HEK293T (cell line): ENCODE results near the gene SMIM45.

Experiments
- CTCF ChIA-PET: fragments of 350-600 bp; formaldehyde crosslinking; extraction: SDS; loops from one replicate; lab custom pipeline; 2021; ENCODE audit warnings: antibody characterized with exemption, inconsistent platforms; lab: Yijun Ruan, JAX
- POLR2A ChIA-PET: fragments of 350-600 bp; formaldehyde crosslinking; extraction: SDS; loops from one replicate; lab custom pipeline; 2020; ENCODE audit warnings: antibody characterized with exemption, inconsistent platforms; lab: Yijun Ruan, JAX
- DNase-seq: peaks from one replicate; pipeline ENCODE4 v3.0.0; 2012; ENCODE audit warnings: mixed read lengths; ENCODE audit errors: extremely low spot score
- ARNT ChIP-seq: fragments of 450-650 bp; IDR thresholded peaks from 2 replicates; pipeline ENCODE4 v1.6.1; 2017; ENCODE audit warnings: mild to moderate bottlenecking
- BHLHE40 ChIP-seq: fragments of 450-650 bp; IDR thresholded peaks from 2 replicates; pipeline ENCODE4 v1.6.1; 2016; ENCODE audit warnings: mild to moderate bottlenecking, moderate library complexity, borderline replicate concordance
- CTBP1 ChIP-seq: fragments of 450-650 bp; IDR thresholded peaks from 2 replicates; pipeline ENCODE4 v1.6.1; 2016; ENCODE audit warnings: borderline replicate concordance
- ELF4 ChIP-seq: fragments of 450-650 bp; IDR thresholded peaks from 2 replicates; pipeline ENCODE4 v1.6.1; 2017; ENCODE audit warnings: antibody characterized with exemption
- FOXA1 ChIP-seq: fragments of 450-650 bp; IDR thresholded peaks from 2 replicates; pipeline ENCODE4 v1.6.1; 2016; ENCODE audit warnings: mild to moderate bottlenecking
- FOXK2 ChIP-seq: fragments of 450-650 bp; IDR thresholded peaks from 2 replicates; pipeline ENCODE4 v1.6.1; 2016; ENCODE audit warnings: mild to moderate bottlenecking
- FOXM1 ChIP-seq: fragments of 450-650 bp; IDR thresholded peaks from 2 replicates; pipeline ENCODE4 v1.6.1; 2017; ENCODE audit warnings: mild to moderate bottlenecking, borderline replicate concordance
- HDGF ChIP-seq: fragments of 450-650 bp; IDR thresholded peaks from 2 replicates; pipeline ENCODE4 v1.6.1; 2017; ENCODE audit warnings: antibody characterized with exemption, borderline replicate concordance
- L3MBTL2 ChIP-seq: fragments of 450-650 bp; conservative IDR thresholded peaks from 2 replicates; pipeline ENCODE4 v1.6.1; 2016; ENCODE audit warnings: mild to moderate bottlenecking
- LEF1 ChIP-seq: fragments of 450-650 bp; IDR thresholded peaks from 2 replicates; pipeline ENCODE4 v1.6.1; 2017; ENCODE audit warnings: mild to moderate bottlenecking, borderline replicate concordance
- SP1 ChIP-seq: fragments of 450-650 bp; IDR thresholded peaks from 2 replicates; pipeline ENCODE4 v1.6.1; 2017
- SUZ12 ChIP-seq: fragments of 450-650 bp; IDR thresholded peaks from 2 replicates; pipeline ENCODE4 v1.6.1; 2016; ENCODE audit warnings: mild to moderate bottlenecking
- TARDBP ChIP-seq: fragments of 450-650 bp; IDR thresholded peaks from 2 replicates; pipeline ENCODE4 v1.6.1; 2016
- ZNF384 ChIP-seq: fragments of 450-650 bp; IDR thresholded peaks from 2 replicates; pipeline ENCODE4 v1.6.1; 2016
- TF ChIP-seq, protein P1 (sequence below): fragments of 450-650 bp; IDR thresholded peaks from 2 replicates; pipeline ENCODE4 v1.6.1; 2016

Gene SMIM45

DNA sequence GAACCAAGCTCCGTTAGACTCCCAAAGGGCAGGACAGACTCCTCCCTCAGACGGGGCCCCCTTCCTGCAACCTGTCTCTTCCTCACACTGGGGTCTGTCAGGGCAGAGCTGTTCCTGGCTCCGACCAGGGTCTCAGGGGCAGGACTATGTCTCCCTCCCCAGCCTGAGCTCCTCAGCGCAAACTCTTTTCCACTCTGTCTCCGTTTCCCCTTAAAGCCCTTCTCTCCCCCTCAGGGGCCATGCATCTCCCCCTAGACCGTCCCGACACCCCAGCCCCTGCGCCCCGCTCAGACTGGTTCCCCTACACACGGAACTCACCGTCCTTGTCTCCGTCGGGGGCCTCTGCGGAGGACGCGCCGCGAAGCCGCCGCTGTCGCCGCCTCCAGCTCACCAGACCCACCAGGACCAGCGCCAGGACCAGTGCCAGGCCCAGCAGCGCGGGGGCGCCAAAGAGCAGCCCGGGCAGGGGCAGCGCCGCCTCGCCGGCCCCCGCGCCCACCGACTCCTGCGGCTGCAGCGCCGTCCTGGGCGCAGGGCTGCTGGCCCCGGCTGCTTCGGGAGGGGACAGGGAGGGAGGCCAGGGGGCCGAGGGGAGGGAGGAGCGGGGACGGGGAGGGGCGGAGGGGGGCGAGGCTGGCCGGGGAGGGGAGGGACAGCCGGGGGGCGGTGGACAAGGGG lies 26.0 kb upstream of the SMIM45 start:
- ChIA-PET POLR2A (interaction anchor here (0.6 to 1.2 kb wide), 6 partner anchors 15 to 229 kb away, joined by 3 to 6 read pairs (median 4); partner anchors contain the start of genes CENPM, NDUFA6 and SREBF2), CTCF (interaction anchor here (0.5 to 1.8 kb wide), 24 partner anchors 8 to 606 kb away, joined by 3 to 10 read pairs (median 4); partner anchors contain the start of genes CENPM and SREBF2)
- DNase-seq: peak; percentile 84
- TF ChIP-seq FOXM1: no peak
- TF ChIP-seq SUZ12: no peak
- TF ChIP-seq ELF4: no peak
- no peak for TF ChIP-seq FOXK2
- TF ChIP-seq CTBP1: no peak
- TF ChIP-seq, protein P1, sequence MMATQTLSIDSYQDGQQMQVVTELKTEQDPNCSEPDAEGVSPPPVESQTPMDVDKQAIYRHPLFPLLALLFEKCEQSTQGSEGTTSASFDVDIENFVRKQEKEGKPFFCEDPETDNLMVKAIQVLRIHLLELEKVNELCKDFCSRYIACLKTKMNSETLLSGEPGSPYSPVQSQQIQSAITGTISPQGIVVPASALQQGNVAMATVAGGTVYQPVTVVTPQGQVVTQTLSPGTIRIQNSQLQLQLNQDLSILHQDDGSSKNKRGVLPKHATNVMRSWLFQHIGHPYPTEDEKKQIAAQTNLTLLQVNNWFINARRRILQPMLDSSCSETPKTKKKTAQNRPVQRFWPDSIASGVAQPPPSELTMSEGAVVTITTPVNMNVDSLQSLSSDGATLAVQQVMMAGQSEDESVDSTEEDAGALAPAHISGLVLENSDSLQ: no peak
- TF ChIP-seq BHLHE40: no peak
- no peak for TF ChIP-seq HDGF
- no peak for TF ChIP-seq FOXA1
- no peak for TF ChIP-seq TARDBP
- TF ChIP-seq ARNT: no peak
- TF ChIP-seq LEF1: no peak
- TF ChIP-seq L3MBTL2: no peak

DNA sequence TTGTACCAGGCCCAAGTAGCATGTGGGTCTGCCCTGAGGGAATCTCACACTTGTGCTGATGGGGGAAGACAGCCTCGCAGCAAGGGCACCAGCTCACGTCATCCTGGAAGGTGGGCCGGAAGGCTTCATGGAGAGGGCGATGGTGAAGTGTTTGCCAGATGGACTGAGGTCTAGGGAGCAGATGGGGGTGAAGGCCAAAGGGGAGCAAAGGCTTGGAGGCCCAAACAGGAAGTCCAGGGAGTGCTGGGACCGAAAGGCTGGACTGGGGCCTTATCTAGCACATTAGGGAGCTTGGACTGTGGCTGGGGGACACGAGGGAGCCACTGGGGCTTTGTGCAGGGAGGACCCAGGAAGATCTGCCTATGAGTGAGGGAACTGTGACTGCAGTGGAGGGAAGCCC lies 24.1 kb upstream of the SMIM45 start:
- CTCF ChIA-PET: no interaction called here
- no peak for TF ChIP-seq FOXA1
- TF ChIP-seq L3MBTL2: no peak
- no peak for TF ChIP-seq SP1
- TF ChIP-seq CTBP1: no peak
- TF ChIP-seq ARNT: no peak
- no peak for TF ChIP-seq LEF1
- TF ChIP-seq ELF4: no peak
- no peak for TF ChIP-seq SUZ12
- POLR2A ChIA-PET: interaction anchor here (0.5 to 1.9 kb wide), 3 partner anchors 13 to 307 kb away, joined by 3 to 6 read pairs (median 3); partner anchors contain the start of genes CENPM and XRCC6
- DNase-seq: no peak

GRCh38 chr22:41928593-41929417 lies 23.1 kb upstream of the SMIM45 start:
- ChIA-PET POLR2A (interaction anchor here (1.9 kb wide), 1 partner anchor 18 kb away, joined by 6 read pairs; the partner anchor contains the start of gene CENPM), CTCF (no interaction called here)
- DNase-seq: no peak
- TF ChIP-seq, protein P1: no peak
- TF ChIP-seq L3MBTL2 (no peak), FOXK2 (no peak), TARDBP (no peak), ELF4 (no peak), SUZ12 (no peak)

- no peak for TF ChIP-seq FOXA1
- no peak for TF ChIP-seq ELF4
- ChIA-PET POLR2A (no interaction called here), CTCF (no interaction called here)
These were observed 22.5 kb upstream of the SMIM45 start for GRCh38 chr22:41929418-41929810.

DNA sequence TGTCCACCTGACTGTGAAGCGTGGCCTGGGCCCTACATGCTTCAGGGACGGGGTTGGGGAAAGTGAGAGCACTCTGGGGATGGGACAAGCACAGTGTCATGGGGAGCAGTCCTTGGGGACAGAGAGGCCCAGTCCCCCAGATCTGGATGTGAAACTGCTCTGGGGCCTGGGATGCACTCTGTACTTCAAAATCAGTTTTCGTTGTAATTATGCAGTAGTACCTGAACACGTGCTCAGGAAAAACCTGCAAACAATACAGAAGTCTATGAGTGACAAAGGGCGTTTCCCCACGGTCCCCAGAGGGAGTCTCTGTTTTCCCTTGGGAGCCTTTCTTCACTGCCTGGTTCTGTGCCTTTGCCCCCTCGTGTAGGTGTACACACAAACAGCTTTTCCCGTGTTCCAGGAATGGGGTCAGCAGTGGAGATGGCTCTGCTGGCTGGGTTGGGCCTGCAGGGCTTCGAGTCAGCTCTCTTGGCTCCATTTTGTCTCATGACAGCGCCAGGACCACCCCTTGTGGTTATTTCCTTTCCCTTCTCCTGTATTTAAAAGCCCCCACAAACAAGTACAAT lies 20.2 kb upstream of the SMIM45 start:
- CTCF ChIA-PET: no interaction called here
- POLR2A ChIA-PET: no interaction called here

More at GRCh38 chr22:41929418-41929810, 22.5 kb upstream of the SMIM45 start:
- DNase-seq: no peak

GRCh38 chr22:41932353-41932752 lies 19.6 kb upstream of the SMIM45 start:
- DNase-seq: no peak
- ChIA-PET POLR2A (no interaction called here), CTCF (no interaction called here)
- TF ChIP-seq LEF1: no peak
- no peak for TF ChIP-seq FOXK2
- TF ChIP-seq ZNF384: no peak
- TF ChIP-seq SUZ12: no peak
- TF ChIP-seq CTBP1: no peak
- TF ChIP-seq TARDBP: no peak

More for the DNA sequence above, 20.2 kb upstream of the SMIM45 start:
- DNase-seq: no peak
- TF ChIP-seq ELF4: no peak
- TF ChIP-seq ARNT: no peak
- TF ChIP-seq LEF1: no peak
- TF ChIP-seq BHLHE40: no peak
- no peak for TF ChIP-seq TARDBP
- TF ChIP-seq SP1: no peak
- no peak for TF ChIP-seq SUZ12
- no peak for TF ChIP-seq FOXK2
- TF ChIP-seq FOXA1: no peak
- no peak for TF ChIP-seq CTBP1
- no peak for TF ChIP-seq L3MBTL2
